Measurements from ENCODE around the gene PHACTR1.

The PHACTR1 gene

DNA sequence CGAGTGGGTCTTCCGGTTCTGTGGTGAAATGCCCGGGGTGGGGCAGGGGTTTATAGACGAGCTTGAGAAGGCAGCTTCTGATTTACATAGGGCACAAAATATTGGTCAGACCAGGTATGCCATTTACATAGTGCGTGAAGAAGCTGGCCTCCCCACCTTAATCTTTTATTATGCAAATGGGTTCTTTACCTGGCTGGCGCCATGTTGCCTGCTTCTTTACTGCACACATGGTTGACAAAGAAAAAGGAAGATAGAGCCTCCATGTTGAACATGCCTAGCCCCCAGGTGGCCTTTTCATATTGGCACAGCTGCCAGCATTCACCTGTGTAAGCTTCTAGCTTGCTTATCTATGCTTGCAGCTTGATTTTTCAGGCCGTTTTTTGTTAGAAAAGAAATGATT lies 276.2 kb downstream of the PHACTR1 start:
- DNase-seq (ENCODE audit: low read depth): no peak

DNA sequence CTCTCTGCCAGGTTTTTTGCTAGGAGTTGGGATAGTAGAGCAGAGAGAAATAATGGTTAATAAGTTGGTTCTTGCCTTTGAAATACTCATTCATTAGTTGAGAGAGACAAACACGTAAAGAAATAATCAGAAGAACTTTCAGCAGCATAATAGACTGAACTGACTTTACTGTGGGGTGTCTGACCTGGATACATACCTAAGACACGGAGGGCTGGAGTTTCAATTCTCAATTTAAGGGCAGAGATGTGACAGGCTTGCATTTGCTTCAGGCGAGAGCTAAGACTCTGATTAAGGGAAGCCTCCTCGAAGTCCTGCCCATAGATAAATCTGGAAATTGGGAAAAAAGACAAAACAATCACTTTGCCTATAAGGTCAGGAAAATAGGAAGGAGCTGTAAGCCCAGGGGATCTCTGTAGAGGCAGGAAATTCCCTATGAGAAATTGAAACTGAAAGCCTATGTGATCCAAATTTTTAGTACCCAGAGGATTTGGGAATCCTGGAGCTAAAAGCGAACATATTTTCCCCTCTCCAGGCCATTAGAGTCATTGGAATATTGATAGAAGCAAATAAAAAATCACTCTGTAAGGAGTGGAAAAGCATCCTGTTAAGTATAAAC lies 276.8 kb downstream of the PHACTR1 start:
- DNase-seq (ENCODE audit: low read depth): no peak

DNA sequence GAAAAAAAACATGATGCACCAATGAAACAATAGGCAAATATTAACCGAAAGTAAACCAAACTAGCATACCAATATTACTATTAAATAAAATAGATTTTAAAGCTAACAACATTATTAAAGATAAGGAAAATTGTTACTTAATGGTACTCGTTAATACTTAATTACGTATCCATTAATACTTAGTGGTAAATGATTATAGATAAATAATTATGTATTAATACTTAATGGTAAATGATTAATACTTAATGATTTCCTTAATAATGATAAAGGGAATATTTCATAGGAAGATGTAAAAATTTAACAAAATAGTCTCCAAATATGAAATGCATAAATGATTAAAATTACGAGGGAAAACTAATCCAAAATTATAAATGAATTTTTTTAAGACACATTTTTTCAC lies 278.9 kb downstream of the PHACTR1 start:
- DNase-seq (ENCODE audit: low read depth): no peak

DNA sequence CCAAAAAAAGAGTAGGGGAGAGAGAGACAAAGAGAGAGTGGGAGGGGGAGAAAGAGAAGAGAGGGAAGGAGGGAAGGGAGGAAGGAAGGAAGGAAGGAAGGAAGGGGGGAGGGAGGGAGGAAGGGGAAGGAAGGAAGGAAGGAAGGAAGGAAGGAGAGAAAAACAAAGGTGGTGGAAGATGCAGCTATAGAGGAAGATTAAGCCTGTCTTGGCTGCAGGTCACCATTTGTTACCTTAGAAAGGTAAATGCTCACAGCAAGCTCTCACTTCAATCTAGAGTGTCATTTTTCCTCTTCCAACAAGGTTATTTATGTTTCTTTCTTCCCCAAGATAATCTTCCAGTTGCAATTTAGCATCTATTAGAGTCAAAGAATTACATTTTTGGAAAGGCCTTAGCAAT lies 284.0 kb downstream of the PHACTR1 start:
- no peak for DNase-seq (ENCODE audit: low read depth)

DNA sequence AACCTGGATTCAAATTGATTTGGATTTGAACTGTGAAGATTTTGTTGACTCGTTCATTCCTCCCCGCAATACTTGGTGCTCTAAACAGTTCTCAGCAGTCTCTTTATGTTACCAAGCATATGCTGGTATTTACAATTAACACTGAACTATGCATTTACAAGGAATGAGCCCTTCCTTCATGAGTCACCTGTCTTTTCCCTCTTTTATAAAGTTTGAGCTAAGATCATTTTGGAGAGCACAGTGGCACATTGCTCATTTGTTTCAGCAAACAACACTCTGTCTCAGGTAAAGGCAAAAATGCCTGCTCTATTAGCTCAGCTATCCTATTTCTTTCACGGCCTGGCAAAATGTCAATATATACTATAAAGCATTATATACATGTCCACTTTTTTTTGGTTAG lies 285.4 kb downstream of the PHACTR1 start:
- no peak for DNase-seq (ENCODE audit: low read depth)

DNA sequence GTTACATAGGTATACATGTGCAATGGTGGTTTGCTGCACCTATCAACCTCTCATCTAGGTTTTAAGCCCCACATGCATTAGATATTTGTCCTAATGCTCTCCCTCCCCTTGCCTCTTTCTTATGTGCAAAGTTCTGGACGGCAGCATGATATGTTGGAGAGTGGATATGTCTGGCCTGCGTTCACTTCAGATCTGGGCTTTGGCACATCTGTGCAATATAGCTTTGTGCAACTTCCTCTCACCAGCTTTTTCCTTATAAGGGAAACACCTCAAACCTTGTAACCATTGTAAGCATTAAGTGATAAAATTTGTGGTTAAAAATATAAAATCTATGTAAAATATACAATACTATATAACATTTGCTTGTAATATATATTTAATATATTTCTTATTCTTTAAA lies 288.0 kb downstream of the PHACTR1 start:
- DNase-seq (ENCODE audit: low read depth): no peak

DNA sequence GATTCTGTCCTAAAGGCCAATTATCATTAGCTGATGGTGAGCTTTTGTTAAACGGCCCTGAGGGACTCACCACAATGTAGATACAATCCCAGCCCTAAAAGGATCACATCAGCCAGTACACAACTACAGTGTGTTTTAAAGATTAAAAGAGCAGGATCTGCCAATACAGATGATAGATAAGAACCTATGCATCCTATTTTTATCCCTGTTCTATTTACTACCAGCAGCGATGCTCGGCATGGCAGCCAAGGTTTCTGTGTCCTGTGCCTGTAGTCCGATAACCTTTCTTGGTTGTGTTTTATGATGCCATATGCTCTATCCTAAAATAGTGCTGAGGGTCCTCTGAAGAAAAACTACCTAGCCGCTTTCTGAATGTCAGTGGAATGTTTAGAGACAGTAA lies 289.4 kb downstream of the PHACTR1 start:
- no peak for DNase-seq (ENCODE audit: low read depth)

DNA sequence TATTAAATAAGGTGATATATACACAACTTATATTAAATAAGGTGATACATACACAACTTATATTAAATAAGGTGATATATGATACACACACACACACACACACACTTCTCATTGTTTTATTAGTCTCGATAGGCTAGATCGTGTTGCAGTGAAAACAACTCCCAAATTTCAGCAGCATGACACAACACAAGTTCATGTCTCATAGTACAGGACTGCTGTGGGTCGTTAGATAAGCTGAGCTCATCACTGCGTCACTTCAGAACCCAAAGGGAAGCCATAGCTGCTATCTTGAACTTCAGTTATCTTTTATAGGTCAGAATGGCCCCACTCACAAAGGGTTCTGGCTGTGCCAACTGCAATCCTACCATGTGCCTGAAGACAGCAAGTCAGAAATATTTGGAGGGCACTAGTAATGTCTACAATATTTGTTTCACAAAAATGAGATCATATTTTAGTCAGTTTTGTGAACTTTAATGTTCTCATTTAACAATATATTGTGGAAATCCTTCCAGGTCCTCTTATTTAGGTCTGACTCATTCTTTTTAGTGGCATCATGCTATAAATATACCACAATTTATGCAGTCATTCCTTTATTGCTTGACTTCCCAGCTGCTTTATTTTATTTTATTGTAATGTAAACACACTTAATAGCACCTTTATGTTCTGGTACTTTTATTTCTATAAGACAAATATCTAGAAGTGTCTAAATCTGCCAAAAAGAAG lies 290.2 kb downstream of the PHACTR1 start:
- no peak for DNase-seq (ENCODE audit: low read depth)

DNA sequence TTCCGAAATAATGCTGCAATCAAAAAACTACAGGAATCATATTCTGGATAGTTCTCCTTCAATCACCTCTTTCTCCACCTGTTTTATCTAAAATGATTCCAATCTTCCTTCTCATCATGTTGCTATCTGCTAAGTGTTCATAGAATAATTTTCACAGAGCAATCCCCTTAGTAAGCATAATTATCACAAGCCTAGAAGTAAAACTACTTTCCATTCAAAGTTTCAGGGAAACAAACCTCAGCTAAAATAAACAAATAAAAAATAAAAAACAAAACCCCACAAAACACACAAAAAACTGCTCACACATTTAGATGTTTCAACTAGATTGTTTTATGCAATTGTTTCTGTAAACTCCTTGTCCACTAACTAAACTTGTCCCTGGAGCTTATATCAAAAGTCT lies 291.2 kb downstream of the PHACTR1 start:
- DNase-seq (ENCODE audit: low read depth): no peak

DNA sequence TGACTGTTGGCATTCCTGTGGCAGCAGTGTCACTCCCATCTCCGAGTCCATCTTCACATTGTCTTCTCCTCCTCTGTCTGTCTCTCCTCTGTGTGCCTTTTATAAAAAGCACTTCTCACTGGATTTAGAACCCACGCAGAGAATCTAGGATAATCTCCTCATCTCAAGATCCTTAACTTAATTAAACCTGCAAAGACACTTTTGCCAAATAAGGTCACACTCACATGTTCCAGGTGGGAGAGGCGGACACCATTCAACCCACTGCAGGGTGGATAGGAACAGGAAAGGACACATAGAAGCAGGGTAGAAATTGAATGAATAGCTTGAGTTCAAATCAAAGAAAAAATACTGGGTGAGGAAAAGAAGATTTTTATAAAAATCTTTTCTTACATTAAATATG lies 292.5 kb downstream of the PHACTR1 start:
- no peak for DNase-seq (ENCODE audit: low read depth)

DNA sequence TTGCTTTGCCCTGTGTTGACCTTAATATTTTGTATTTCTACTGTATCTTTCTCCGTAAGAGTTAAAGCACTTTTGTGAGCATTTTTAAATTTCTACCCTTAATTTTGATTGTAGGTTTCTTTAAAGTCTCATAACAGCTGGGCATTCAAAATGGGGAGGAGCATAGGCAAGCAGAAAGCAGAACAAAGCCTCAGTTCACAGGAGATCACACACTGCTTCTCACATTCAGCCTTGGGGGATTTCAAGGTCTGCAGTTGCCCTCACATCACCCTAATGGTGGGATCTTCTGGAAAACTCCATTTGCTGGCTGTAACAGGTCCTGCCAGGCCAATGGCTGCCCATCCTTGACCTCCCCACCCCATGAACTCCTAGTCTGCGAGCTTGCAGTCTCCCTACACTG lies 292.9 kb downstream of the PHACTR1 start:
- DNase-seq (ENCODE audit: low read depth): no peak

DNA sequence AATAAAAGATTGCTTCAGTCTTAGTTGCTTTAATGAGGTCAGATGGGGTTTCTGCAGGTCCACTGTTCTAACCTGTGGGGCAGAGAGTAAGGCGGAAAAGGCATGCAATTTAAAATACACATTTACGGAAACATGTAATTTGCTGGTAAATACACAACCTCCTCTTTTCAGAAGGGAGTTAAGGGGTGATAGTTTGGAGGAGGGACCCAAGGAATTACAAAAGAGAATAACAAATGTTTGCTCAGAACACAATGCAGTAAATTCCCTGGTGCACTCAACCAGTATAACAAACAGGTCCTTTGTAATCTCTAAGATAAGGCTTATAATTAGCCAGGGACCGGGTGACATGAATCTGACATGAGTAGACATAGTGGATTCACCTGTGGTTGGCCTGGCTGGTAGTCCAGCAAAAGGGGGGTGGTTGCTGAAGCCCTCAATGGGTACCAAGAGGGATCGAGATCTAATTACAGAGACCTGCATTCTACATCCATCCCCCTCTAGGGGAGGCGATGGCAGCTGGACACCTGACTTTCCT lies 295.1 kb downstream of the PHACTR1 start:
- DNase-seq (ENCODE audit: low read depth): no peak

DNA sequence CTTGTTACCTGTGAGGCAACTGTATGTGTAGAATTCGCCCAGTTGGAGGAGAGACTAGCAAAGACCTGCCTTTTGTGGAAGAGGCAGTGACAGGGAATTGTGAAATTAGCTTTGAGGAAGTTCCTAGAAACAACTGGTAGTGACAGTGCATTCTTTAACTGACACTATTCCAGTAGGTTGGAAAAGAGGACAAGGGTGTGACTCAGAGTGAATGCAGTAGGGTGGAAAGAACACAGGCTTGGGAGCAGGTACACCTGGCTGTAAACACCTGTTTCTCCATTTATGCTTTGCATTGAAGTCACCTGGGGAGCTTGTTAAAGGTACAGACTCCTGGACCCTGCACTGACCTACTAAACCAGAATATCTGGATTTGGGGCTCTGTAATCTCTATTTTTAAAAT lies 295.7 kb downstream of the PHACTR1 start:
- DNase-seq (ENCODE audit: low read depth): no peak

DNA sequence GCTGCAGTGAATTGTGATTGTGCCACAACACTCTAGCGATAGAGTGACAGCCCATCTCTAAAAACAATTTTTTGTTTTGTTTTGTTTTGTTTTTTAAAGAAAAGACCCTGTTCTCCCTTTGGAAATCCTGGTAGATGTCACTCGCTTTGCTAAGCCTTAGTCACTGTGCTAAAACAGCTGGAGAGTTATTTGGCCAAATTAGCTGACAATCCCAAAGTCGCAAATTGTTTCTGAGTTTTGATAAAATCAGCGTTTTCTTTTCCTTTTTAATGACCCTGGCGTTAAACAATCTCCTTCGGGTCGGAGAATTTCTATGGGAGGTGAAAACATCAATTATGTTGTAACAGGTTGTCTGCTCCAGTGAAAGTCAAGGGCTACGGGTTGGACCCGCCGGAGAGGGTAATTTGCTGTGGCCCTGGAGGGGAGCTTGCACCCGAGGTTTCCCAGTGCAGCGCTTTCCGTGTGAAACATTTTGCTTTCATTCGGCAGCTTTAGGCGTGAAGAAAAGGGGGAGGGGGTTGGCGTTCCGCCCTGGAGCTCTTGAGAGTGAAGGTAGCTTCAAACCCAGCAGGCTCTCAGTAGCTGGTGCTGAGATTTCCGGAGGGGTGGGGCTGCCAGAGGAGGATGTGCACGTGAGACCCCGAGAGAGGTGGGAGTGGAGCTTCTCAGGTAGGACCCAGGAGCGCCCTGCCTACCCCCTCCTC lies 296.6 kb downstream of the PHACTR1 start:
- DNase-seq (ENCODE audit: low read depth): no peak

DNA sequence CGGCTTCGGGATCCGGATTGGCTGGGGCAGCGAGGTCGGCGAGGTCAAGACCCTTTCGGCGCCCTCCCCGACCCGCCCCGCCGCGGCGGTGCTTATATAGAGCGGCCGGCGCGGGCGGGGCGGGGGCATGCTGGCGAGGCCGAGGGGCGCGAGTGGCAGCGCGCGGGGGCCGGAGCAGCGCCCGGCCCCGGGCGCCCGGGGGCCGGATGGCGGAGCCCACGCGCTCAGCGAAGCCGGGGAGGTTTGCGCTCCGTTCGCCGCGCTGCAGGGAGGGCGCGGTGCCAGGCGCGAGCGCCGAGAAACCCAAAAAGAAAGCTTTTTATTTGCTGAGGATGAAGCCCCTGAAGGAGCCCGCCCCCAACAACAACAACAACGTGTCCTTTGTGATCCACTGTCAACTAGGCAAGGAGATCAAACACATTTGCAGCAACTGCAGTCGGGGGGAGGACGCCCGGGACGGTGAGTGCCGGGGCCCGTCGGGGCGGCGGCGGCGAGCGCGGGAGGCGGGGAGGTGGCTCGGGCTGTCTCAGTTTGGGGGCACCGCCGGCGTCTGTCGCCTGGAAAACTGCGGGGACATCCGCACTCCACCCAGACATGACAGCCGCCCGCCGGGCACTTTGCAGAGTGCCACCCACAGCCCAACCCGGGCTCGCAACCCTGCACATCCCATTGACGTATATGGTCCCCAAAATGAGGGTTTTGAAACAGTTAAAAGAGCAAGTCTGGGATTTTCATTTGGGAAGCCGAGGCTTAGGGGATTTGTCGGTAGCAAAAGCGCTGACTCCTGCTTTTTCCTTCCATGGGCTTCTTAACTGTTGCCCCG lies 297.3 kb downstream of the PHACTR1 start:
- no peak for DNase-seq (ENCODE audit: low read depth)

DNA sequence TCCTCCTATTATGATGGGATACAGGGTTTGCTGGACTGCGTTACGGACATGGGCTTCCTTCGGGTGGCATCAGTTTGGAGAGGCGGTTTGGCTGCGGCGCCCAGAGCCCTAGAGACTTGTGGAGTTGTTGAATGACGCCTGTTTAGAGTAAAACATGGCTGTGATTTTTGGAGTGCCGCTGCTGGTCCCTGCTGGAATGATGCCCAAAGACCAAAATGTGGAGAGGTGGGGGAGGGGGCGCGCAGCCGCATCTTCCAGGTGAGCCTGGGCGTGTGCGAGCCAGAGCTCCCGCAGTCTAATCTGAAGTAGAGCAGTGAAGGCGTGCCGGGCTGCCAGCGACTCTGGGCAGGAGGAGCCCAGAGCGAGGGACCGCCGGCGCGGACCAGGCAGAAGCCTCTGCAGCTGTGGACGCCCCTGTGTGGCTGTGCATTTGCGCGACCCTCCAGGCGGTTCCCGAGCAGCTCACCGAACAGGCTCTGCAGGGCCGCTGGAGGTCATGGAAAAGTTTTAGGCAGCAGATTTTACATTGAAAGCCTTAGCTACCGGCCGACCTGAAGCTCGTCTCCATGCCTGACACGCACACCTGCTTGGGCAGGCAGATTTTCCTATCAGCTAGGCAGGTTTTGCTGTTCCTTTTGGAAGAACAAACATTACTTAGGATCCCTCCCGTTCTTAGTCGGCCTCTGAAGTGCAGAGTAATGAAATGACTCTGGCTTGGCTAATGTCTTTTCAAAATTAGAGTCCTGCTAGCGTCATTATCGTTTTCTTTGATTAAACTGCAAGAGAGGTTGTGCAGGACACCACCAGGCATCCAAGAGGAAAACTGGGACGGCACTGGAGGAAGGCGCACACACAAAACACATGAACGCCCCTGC lies 298.2 kb downstream of the PHACTR1 start:
- DNase-seq (ENCODE audit: low read depth): no peak

DNA sequence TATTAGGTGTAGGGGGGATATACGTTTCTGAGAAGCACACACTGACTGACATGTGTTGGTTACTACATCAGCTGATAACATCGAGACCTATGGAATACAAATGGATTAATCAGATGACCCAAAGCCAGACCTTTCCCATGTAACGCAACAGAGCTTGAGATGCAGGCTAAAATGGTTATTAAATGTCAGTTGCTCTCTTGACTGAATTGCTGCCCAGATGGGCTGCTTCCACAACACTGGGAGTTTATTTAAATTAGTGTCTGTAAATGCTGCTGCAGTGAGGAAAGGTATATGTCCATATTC lies 298.8 kb downstream of the PHACTR1 start:
- no peak for DNase-seq (ENCODE audit: low read depth)

DNA sequence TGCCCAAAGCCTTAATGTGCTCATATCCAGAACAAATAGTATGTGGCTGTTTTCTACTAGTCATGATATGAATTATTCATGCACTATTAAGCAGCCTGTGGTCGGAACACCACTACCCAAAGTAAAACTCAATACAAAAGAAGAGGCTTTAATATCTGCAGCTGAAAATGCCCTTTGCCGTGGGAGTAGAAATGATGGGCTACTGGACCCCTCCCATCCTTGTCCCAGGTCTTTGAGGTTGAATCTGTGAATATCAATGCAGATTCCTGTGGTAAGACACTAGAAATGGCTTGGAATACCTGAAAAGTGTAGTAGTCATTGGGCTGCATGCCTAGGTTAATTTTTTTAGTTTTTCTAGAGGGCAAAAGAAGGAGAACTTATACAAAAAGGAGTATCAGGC lies 308.0 kb downstream of the PHACTR1 start:
- DNase-seq (ENCODE audit: low read depth): no peak

DNA sequence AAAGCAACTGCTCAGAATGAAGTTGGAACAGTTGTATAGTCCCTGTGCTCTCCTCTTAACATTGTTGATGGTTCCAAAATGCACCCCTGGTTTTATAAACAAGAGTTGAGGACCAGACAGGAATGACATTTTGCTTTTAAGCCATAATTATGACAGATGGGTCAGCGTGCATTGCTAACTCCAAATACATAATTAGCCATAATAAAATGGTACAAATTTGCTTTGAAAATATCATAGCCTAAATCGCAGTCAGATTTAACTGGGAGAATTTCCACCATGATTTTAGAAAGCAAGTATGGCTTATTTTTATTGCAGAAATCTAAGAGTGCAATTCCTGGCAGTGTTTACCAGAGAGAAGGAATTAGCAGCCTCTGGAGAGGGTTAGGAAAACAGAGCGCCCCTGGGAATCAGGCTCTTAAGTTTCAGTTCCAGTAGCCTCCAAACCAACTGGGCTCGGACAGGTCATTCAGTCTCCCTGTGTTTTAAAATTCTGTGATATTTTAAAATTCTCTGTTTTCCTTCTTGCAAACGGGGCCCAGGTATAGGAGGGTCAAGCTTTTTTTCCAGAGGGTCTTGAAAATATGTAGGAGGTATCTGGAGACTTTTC lies 309.4 kb downstream of the PHACTR1 start:
- no peak for DNase-seq (ENCODE audit: low read depth)

DNA sequence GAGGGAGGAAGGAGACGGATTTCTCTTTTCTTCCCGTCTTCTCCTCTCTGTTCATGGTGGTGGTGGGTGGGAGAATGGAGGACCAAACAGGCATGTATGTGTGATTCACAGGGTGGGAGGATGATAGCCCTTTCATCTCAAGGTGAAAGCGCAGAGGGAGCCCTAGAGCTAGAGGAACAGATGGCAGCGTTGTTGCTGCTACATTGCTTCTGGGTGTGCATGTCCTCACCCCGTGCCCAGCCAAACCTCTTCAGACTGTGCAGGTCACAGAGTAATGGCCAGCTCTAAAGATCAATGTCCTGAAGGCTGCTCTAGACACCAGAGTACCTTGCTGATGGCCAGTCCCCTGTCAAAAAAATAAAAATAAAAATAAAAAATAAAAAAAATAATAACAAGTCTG lies 310.0 kb downstream of the PHACTR1 start:
- DNase-seq (ENCODE audit: low read depth): no peak

DNA sequence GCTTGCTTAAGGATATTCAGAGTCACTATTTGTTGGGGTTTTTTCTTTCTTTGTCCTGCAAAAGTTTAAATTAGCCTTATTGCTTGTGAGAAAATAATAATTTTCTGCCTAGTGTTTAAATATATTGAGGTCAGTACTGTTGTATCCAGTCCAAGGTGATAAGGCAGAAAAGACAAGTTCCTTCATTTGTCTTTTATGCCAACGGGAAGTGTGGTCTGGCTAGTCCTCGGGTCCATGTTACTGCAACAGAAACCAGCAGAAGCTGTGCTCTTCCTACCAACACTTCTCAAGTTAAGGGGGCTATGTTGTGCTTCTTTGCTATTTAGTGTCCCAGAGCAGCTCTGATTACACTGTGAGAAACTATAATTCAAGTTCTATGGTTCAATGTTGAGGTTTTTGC lies 310.6 kb downstream of the PHACTR1 start:
- no peak for DNase-seq (ENCODE audit: low read depth)
